ENCODE results near the gene KCNMA1.
"Not testable (repeated sequence)": the region's sequence is repeated elsewhere in the genome, so short reads cannot be mapped to it uniquely, and the experiment has no call there.

Gene KCNMA1

DNA sequence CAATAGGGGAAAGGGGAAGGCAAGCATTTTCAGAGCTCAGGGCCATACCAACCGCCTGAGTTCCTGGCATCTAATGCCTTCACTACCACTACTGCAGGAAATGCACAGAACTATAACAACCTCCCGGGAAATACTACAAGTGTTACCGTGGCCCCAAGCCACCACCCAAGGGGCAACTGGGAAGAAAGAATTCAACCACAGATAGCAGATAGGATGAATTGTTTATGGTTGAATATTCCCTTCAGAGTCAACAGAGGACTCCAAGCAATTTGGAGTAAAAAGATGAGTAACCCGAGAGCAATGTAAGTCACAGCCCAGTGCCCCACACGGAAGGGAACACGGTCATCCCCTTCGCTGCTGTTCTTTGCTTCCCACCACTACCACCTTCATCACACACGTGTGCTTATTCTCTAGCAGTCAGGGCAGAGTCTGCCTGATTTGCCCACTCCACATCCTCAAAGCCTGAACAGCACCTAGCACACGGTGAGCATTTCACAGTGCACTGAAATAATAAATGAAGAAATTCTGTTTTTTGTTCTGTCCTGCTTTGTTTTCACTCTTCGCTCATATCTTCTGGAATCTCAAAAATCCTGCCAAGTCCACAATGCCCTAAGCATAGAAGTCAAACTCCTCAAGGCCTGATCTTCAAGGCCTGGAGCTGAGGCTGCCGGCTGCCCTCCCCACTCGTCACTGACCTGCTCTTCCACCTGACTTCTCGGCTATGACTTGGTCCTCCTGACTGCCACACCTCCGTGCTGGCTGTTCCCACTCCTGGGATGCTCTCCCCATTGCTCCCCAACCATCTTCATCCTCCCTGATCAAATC lies 221.1 kb downstream of the KCNMA1 start:
- H3K36me3 ChIP-seq, result no peaks in the 10 kb centered on the region
- H3K27me3 ChIP-seq, result peaks cover 2% of the 10 kb centered on the region
- no peak overlapping the region for H3K4me3 ChIP-seq (ENCODE audit: low read depth in 1 of 2, low read length in 1 of 2)
- H3K9me3 ChIP-seq, result no peaks in the 10 kb centered on the region
- TF ChIP-seq, protein P1, sequence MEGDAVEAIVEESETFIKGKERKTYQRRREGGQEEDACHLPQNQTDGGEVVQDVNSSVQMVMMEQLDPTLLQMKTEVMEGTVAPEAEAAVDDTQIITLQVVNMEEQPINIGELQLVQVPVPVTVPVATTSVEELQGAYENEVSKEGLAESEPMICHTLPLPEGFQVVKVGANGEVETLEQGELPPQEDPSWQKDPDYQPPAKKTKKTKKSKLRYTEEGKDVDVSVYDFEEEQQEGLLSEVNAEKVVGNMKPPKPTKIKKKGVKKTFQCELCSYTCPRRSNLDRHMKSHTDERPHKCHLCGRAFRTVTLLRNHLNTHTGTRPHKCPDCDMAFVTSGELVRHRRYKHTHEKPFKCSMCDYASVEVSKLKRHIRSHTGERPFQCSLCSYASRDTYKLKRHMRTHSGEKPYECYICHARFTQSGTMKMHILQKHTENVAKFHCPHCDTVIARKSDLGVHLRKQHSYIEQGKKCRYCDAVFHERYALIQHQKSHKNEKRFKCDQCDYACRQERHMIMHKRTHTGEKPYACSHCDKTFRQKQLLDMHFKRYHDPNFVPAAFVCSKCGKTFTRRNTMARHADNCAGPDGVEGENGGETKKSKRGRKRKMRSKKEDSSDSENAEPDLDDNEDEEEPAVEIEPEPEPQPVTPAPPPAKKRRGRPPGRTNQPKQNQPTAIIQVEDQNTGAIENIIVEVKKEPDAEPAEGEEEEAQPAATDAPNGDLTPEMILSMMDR (IDR thresholded peaks at IDR 0.05), result no peak
- H3K27ac ChIP-seq, result no peak overlapping the region
- no peaks in the 10 kb centered on the region for H3K4me1 ChIP-seq (ENCODE audit: control insufficient read depth in 1 of 2, insufficient read depth in 1 of 2, low read depth in 1 of 2, low read length in 1 of 2)

DNA sequence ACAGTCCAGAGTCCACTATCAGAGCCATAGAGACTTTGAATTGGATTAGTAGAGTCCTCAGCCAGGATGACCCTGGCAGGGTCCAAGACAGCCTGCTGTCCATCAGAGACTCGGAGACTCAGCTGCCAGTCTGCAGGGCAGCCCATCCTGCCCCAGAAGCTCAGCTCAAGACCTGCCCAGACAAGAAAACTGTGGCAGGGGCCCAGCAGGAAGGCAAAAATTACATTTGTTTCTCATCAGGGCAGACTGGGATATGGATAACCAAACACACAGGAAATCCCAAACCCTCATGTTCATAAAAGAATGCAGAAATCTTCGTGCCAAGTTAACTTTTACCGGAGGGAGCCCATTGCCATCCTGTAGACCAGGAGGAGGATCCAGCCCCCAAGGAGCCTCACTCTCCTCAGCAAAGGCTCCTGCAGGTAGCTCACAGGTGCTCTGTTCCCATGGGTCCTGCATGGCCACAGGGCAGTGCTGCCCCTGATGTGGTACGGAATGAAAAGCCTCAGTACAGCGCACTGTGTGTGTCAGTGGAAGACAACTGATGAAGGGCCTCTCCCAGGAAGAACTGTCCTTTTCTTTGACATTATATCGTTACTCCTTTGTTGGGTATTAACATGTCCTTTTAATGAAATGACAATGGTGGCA lies 222.2 kb downstream of the KCNMA1 start:
- Histone ChIP-seq H3K27me3 (peaks cover 5% of the 10 kb centered on the region), H3K4me1 (ENCODE audit: control insufficient read depth in 1 of 2, insufficient read depth in 1 of 2, low read depth in 1 of 2, low read length in 1 of 2) (no peaks in the 10 kb centered on the region), H3K4me3 (ENCODE audit: low read depth in 1 of 2, low read length in 1 of 2) (no peak overlapping the region), H3K27ac (no peak overlapping the region), H3K9me3 (no peaks in the 10 kb centered on the region), H3K36me3 (no peaks in the 10 kb centered on the region)
- TF ChIP-seq, protein P1 (IDR thresholded peaks at IDR 0.05), result no peak

DNA sequence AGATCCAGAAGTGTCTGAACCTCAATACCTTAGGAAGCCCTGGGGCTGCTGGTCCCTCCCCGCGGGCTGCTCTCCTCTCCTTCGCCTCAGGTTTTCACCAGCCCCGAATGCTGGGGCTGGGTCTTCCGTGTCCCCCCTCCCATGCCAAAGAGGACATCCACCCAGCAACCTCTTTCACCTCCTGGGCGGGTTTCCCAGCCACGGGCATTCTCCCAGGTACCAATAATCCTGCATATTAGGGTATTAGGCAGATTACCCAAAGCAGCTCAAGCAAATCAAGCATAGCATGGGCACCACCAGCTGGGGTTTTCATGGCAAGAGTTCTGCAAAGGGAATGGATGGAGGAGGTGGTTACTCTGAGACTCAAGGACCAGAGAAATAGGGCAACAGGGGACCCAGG lies 224.4 kb downstream of the KCNMA1 start:
- no peak overlapping the region for H3K27ac ChIP-seq
- no peak overlapping the region for H3K4me3 ChIP-seq (ENCODE audit: low read depth in 1 of 2, low read length in 1 of 2)
- H3K9me3 ChIP-seq, result no peaks in the 10 kb centered on the region
- peaks cover 5% of the 10 kb centered on the region for H3K27me3 ChIP-seq
- no peaks in the 10 kb centered on the region for H3K4me1 ChIP-seq (ENCODE audit: control insufficient read depth in 1 of 2, insufficient read depth in 1 of 2, low read depth in 1 of 2, low read length in 1 of 2)
- H3K36me3 ChIP-seq, result no peaks in the 10 kb centered on the region
- TF ChIP-seq, protein P1 (IDR thresholded peaks at IDR 0.05), result no peak

DNA sequence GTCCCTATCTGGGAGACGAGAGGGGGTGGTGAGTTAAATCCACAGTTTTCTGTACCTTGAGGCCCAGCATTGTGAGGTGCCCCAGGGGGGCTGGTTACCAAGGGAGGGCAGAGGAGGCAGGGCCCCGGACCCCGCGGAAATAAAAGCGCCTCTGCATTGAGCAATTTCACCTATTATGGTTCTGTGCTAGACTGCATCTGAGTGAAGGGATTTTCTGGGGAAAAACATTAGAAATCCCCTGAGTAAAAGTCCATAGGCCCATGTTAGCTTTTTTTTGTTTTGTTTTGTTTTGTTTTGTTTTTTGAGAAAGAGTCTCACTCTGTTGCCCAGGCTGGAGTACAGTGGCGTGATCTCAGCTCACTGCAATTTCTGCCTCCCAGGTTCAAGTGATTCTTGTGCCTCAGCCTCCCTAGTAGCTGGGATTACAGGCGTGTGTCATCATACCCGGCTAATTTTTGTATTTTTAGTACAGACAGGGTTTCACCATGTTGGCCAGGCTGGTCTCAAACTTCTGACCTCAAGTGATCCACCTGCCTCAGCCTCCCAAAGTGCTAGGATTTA lies 225.0 kb downstream of the KCNMA1 start:
- H3K4me1 ChIP-seq (ENCODE audit: control insufficient read depth in 1 of 2, insufficient read depth in 1 of 2, low read depth in 1 of 2, low read length in 1 of 2); H3K9me3 ChIP-seq; H3K36me3 ChIP-seq: not testable (repeated sequence)

DNA sequence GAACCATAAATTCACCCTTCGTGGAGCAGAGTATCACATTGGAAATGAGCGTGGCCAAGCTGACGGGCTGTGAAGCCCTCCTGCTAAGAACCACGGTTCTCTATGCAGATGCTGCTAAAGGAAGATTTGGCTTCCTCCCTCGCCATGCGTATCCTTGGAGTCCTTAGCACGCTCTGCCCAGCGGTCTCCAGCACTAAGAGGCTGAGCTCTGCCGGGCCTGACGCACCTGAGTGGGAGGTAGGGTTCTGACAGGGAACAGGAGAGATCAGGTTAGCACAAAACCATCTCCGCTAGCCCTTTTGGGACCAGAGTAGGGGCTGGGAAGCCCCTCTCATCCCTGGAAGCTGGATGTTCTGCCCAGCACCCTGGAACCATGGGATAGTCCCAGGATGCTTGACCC lies 225.8 kb downstream of the KCNMA1 start:
- Histone ChIP-seq H3K36me3 (no peaks in the 10 kb centered on the region), H3K4me1 (ENCODE audit: control insufficient read depth in 1 of 2, insufficient read depth in 1 of 2, low read depth in 1 of 2, low read length in 1 of 2) (no peaks in the 10 kb centered on the region), H3K27ac (no peak overlapping the region), H3K27me3 (peaks cover 12% of the 10 kb centered on the region), H3K9me3 (no peaks in the 10 kb centered on the region), H3K4me3 (ENCODE audit: low read depth in 1 of 2, low read length in 1 of 2) (no peak overlapping the region)
- TF ChIP-seq, protein P1 (IDR thresholded peaks at IDR 0.05), result no peak

More for the DNA sequence above, 225.0 kb downstream of the KCNMA1 start:
- not testable (repeated sequence) for H3K4me3 ChIP-seq (ENCODE audit: low read depth in 1 of 2, low read length in 1 of 2); H3K27ac ChIP-seq; H3K27me3 ChIP-seq

DNA sequence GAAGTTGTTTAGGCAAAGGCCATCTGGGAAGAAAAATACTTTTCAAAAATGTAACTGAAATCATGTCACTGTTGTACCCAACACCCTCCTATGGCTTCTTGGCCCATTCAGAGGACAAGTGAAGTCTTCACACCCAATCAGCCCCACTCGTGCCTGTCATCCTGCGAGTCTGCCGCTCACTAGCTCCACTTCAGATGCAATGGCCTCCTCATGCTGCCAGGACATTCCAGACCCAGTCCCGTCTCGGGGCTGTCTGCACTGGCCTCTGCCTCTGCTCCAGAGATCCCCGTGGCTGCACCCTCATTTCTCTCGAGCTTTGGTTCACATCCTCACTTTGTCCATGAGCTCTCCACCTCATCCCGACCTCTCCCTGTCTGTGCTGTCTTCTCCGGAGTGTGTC lies 227.1 kb downstream of the KCNMA1 start:
- Histone ChIP-seq H3K4me3 (ENCODE audit: low read depth in 1 of 2, low read length in 1 of 2) (no peak overlapping the region), H3K27ac (no peak overlapping the region), H3K27me3 (peaks cover 24% of the 10 kb centered on the region), H3K36me3 (no peaks in the 10 kb centered on the region), H3K9me3 (no peaks in the 10 kb centered on the region), H3K4me1 (ENCODE audit: control insufficient read depth in 1 of 2, insufficient read depth in 1 of 2, low read depth in 1 of 2, low read length in 1 of 2) (no peaks in the 10 kb centered on the region)
- TF ChIP-seq, protein P1 (IDR thresholded peaks at IDR 0.05), result no peak
